Measurements from ENCODE around the gene LMOD1.
"Not testable (repeated sequence)": the region's sequence is repeated elsewhere in the genome, so short reads cannot be mapped to it uniquely, and the experiment has no call there.

The LMOD1 gene

GRCh38 chr1:201903135-201903534, 43.2 kb downstream of the LMOD1 start:
- ChIA-PET POLR2A (no interaction called here), CTCF (interaction anchor here (0.9 to 9.0 kb wide), 4 partner anchors 8 to 70 kb away, joined by 3 to 65 read pairs (median 4); no protein-coding TSS in a partner anchor)
- TF ChIP-seq CTCF (IDR thresholded peaks at IDR 0.05; ENCODE audit: control extremely low read depth, extremely low read depth, low read depth, missing control alignments) = no peak
- no peak for DNase-seq (ENCODE audit: extremely low spot score)

DNA sequence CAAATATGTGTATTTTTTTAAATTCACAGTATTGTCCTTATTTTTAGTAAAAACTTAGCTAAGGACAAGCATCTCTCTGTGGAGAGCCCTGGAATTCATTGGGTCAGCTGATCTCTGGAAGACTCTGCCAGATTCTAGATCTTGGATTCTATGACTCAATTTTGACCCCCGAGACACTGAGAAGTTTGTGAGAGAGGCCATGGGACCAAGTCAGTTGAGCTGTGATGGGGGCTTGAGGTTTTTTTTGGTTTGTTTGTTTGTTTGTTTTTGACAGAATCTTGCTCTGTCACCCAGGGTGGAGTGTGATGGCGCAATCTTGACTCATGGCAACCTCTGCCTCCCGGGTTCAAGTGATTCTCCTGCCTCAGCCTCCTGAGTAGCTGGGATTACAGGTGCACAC, 44.1 kb downstream of the LMOD1 start:
- TF ChIP-seq CTCF (IDR thresholded peaks at IDR 0.05; ENCODE audit: control extremely low read depth, extremely low read depth, low read depth, missing control alignments) = no peak
- DNase-seq (ENCODE audit: extremely low spot score) = no peak
- POLR2A ChIA-PET = no interaction called here
- CTCF ChIA-PET = interaction anchor here (1.2 to 9.0 kb wide), 5 partner anchors 7 to 108 kb away, joined by 3 to 65 read pairs (median 5); partner anchors contain the start of gene ELF3

- CTCF ChIA-PET = interaction anchor here (1.9 kb wide), 1 partner anchor 109 kb away, joined by 5 read pairs; the partner anchor contains the start of gene ELF3
- POLR2A ChIA-PET; DNase-seq (ENCODE audit: extremely low spot score): not testable (repeated sequence)
Measured at GRCh38 chr1:201901036-201901435, 45.3 kb downstream of the LMOD1 start.

DNA sequence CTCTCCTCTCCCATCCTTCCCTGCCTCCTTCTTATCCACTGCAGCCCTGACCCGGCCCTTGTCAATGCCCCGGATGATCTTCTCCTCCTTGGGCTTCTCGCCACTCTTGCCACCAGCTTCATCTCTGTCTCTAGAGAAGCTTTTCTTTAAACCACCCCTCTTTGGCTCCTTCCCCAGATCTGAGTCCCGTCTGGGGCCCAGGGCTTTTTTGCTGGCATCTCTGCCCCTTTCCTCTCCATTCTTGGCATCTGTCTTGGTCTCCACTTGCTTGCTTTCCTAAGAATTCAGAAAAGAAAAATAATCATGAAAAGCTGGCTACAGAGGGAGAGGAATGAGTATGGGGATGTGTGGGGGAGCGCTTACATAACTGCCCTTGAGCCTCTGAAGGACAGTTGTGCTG, 45.9 kb downstream of the LMOD1 start:
- no peak for TF ChIP-seq CTCF (IDR thresholded peaks at IDR 0.05; ENCODE audit: control extremely low read depth, extremely low read depth, low read depth, missing control alignments)
- CTCF ChIA-PET = no interaction called here
- no peak for DNase-seq (ENCODE audit: extremely low spot score)
- POLR2A ChIA-PET = no interaction called here

DNA sequence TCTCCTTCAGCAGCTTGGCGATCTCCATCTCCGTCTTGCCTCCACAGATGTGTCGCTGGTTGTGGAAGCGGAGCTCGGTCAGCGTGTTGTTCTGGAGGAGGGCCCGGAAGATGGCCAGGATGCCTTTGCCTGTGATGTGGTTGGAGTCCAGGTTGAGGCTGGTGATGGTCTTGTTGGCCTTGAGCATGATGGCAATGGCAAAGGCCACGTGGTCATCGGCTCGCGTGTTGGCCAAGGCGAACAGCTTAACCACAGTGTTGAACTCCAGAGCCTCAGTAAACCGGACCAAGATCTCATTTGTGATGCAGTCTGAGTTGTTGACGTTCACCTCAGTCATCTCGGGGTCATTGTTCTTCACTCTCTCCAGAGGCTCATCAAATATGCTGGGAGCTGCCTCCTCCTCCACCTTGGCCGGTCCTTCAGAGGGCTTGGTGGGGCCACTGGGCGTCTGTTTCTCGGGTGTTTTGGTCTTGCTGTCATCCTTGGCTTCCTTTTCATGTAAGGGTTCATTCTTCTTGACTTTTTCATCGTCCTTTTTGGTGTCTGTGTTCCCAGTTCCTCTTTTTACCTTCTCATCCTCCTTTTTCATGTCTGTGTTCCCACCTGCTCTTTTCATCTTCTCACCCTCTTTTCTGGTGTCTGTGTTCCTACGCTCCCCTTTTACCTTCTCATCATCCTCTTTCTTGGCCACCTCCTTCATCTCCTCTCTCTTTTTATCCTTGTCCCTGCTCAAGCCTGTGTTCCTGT, 46.5 kb downstream of the LMOD1 start:
- no peak for TF ChIP-seq CTCF (IDR thresholded peaks at IDR 0.05; ENCODE audit: control extremely low read depth, extremely low read depth, low read depth, missing control alignments)
- no peak for DNase-seq (ENCODE audit: extremely low spot score)
- CTCF ChIA-PET = interaction anchor here (0.9 to 8.3 kb wide), 3 partner anchors 9 to 220 kb away, joined by 3 to 163 read pairs (median 4); no protein-coding TSS in a partner anchor
- POLR2A ChIA-PET = no interaction called here

GRCh38 chr1:201898992-201899391, 47.4 kb downstream of the LMOD1 start:
- ChIA-PET CTCF (interaction anchor here (0.9 to 8.3 kb wide), 6 partner anchors 10 to 221 kb away, joined by 3 to 163 read pairs (median 4); no protein-coding TSS in a partner anchor), POLR2A (no interaction called here)
- no peak for DNase-seq (ENCODE audit: extremely low spot score)
- no peak for TF ChIP-seq CTCF (IDR thresholded peaks at IDR 0.05; ENCODE audit: control extremely low read depth, extremely low read depth, low read depth, missing control alignments)

DNA sequence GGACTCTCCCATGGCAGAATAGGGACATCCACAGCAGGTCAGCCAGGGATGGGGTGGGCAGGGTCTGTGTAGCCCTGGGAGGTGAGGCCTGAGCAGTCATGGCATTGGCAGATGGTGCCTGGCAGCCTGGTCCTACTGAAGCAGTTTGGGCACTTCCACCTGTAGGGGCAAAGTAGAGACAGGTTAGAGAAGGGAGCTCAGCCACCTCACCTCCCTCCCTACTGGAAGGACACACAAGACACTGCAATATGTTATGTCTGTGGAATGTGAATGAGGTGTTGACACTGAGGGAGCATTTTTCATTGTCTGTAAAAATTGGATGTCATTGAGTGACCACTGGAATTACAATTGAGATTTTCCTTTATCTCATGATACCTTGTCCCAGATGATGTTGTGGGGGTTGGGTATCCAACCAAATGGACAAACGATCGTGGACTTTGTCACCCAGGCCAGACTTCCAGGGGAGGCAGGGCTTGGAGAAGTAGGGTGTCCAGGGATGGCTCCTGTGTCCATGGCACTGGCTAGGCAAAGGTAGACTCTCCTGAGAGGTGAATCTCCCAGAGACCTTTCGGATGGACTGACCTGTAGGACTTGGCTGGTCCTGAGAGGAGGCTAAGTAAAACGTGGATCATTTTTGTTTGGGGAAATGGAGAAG, 48.0 kb downstream of the LMOD1 start:
- DNase-seq (ENCODE audit: extremely low spot score) = no peak
- CTCF ChIA-PET = interaction anchor here (1.1 to 8.3 kb wide), 11 partner anchors 9 to 222 kb away, joined by 3 to 163 read pairs (median 3); no protein-coding TSS in a partner anchor

More for the DNA sequence above, 48.0 kb downstream of the LMOD1 start:
- TF ChIP-seq CTCF (IDR thresholded peaks at IDR 0.05; ENCODE audit: control extremely low read depth, extremely low read depth, low read depth, missing control alignments) = no peak
- POLR2A ChIA-PET = no interaction called here

Measured in GM10248 (cell line).